Adrenal gland (tissue), 12 donors: ENCODE data around the gene PTGFR. TPM values are rescaled to one million over a fixed set of nuclear protein-coding genes. Genes with fewer than 3 reads are reported as not detected.

Source experiments
- DNase-seq, 7 donors: peaks; one replicate each; pipeline ENCODE4 v3.0.0-alpha.2; 2019 to 2020
- H3K27ac ChIP-seq, 5 donors: fragments of 200-600 bp; sonication (generic) in 4 of 5; 1 replicate in 3 of 5; 2 replicates in 2 of 5; pipeline versions ENCODE4 v1.5.1 to v1.8.0; 2016 to 2020; ENCODE audit warnings: mild to moderate bottlenecking in 1 of 5
- H3K27me3 ChIP-seq: fragments of 200-600 bp; 2 replicates; pipeline ENCODE4 v1.8.0; 2021
- H3K36me3 ChIP-seq, 2 donors: fragments of 200-600 bp; replicated peaks in 1 of 2; 1 replicate in 1 of 2; 2 replicates in 1 of 2; pipeline versions ENCODE4 v1.5.1 to v1.8.0; 2018 to 2022
- H3K4me1 ChIP-seq, 2 donors: fragments of 200-600 bp; replicated peaks in 1 of 2; 1 replicate in 1 of 2; 2 replicates in 1 of 2; pipeline versions ENCODE4 v1.5.1 to v1.8.0; 2018 to 2021
- H3K4me3 ChIP-seq, 4 donors: fragments of 200-600 bp; sonication (generic) in 3 of 4; one replicate each; pipeline ENCODE4 v1.5.1; 2016 to 2018
- H3K9me3 ChIP-seq, 3 donors: fragments of 200-600 bp; sonication (generic) in 1 of 3; replicated peaks in 1 of 3; 1 replicate in 2 of 3; 2 replicates in 1 of 3; pipeline versions ENCODE4 v1.5.1 to v1.8.0; 2016 to 2021
- POLR2A ChIP-seq, 2 donors: fragments of 450-650 bp; IDR thresholded peaks; one replicate each; pipeline ENCODE4 v1.6.1; 2017; ENCODE audit warnings: antibody characterized with exemption in 2 of 2, mild to moderate bottlenecking in 2 of 2, moderate library complexity in 1 of 2
- WGBS, 4 donors: extraction: QIAGEN DNeasy Blood & Tissue Kit in 2 of 4; methylation state at CpG; one replicate each; pipeline versions ENCODE4 v1.1.5 to v1.1.7; 2013 to 2017; 5-methylcytosine and 5-hydroxymethylcytosine counted together
- intact Hi-C, 2 donors: fragments of 100-400 bp; cut with DNase I; formaldehyde crosslinking; loops; one replicate each; pipeline versions ENCODE4 v1.14.1 to v1.15.0; 2022 to 2023
- polyA plus RNA-seq, 3 donors: library from polyadenylated mRNA; stranded (reverse); fragments of 200-250 nt in 2 of 3; fragments of 350-450 nt in 1 of 3; fragmentation: Illumina TruSeq in 1 of 3; extraction: RNeasy Lipid Tissue Mini Kit (QIAGEN cat#74804) in 1 of 3; gene quantifications; one replicate each; pipeline ENCODE4 v1.2.3, GENCODE V29; 2013 to 2014
- total RNA-seq, 9 donors: library from RNA; depleted of rRNA in 4 of 9; stranded (reverse); fragments of >200 nt in 4 of 9; fragments of 120-200 nt in 1 of 9; fragmentation: NEBNext Ultra II Directional in 1 of 9; extraction: Animal tissue kit (Norgen Biotek cat#: 25700) in 1 of 9; gene quantifications; one replicate each; pipeline versions ENCODE4 v1.1.0 to v1.2.4, GENCODE V29; 2013 to 2023
- TF ChIP-seq, protein P1 (sequence below), 6 experiments: fragments of 450-650 bp in 4 of 6; fragments of 200-600 bp in 2 of 6; sonication (generic) in 1 of 6; IDR thresholded peaks; 1 replicate in 5 of 6; 2 replicates in 1 of 6; pipeline versions ENCODE4 v1.5.1 to v1.8.0; 2016 to 2021; ENCODE audit warnings: antibody characterized with exemption in 6 of 6, mild to moderate bottlenecking in 2 of 6, moderate library complexity in 1 of 6
- donor health status: healthy with polysubstance abuse.
- donor health status: Bipolar disorder and iron deficiency.
- donor health status: DM: yes; HTN: yes; CAD: no.
- donor health status: DM: no; HTN: no; CAD: no.
- donor health status: DM: no; HTN: no; CAD: no.
- donor health status: DM: yes; HTN: yes; CAD: no.

PTGFR gene
- total and polyA plus RNA-seq, 12 donors, result 1.0 to 8.9 (median 4.6) TPM

DNA sequence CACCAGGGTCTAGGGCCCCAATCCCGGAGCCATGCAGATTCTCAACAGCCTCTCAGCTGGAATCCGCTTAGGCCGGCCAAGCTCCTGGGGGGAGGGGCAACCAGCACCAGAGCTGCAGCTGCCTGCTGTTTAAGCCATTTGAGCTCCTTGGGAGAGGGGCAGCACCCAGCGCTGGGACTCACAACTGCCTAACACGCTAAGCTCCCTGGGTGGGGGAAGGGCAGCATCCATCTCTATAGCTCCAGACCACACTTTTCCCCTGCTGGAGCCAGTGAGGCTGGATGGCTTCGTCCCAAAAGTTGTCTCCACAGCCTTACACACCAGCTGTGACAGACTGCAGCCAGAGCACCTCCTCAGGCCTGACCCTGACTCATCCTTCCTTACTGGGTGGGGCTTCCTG, 6.9 kb upstream of the PTGFR start:
- intact Hi-C loops, result no loop called here
- TF ChIP-seq, protein P1, sequence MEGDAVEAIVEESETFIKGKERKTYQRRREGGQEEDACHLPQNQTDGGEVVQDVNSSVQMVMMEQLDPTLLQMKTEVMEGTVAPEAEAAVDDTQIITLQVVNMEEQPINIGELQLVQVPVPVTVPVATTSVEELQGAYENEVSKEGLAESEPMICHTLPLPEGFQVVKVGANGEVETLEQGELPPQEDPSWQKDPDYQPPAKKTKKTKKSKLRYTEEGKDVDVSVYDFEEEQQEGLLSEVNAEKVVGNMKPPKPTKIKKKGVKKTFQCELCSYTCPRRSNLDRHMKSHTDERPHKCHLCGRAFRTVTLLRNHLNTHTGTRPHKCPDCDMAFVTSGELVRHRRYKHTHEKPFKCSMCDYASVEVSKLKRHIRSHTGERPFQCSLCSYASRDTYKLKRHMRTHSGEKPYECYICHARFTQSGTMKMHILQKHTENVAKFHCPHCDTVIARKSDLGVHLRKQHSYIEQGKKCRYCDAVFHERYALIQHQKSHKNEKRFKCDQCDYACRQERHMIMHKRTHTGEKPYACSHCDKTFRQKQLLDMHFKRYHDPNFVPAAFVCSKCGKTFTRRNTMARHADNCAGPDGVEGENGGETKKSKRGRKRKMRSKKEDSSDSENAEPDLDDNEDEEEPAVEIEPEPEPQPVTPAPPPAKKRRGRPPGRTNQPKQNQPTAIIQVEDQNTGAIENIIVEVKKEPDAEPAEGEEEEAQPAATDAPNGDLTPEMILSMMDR (IDR thresholded peaks at IDR 0.05), result no peak
- Histone ChIP-seq H3K27me3 (no peaks in the 10 kb centered on the region), H3K9me3 (no peaks in the 10 kb centered on the region), H3K4me1 (no peaks in the 10 kb centered on the region), H3K27ac (no peak overlapping the region), H3K4me3 (no peak overlapping the region), H3K36me3 (no peaks in the 10 kb centered on the region)
- DNase-seq, result no peak
- 38 to 62% (median 52%) methylated on average over 3 to 6 of the region's 6 CpGs for WGBS, 4 donors

DNA sequence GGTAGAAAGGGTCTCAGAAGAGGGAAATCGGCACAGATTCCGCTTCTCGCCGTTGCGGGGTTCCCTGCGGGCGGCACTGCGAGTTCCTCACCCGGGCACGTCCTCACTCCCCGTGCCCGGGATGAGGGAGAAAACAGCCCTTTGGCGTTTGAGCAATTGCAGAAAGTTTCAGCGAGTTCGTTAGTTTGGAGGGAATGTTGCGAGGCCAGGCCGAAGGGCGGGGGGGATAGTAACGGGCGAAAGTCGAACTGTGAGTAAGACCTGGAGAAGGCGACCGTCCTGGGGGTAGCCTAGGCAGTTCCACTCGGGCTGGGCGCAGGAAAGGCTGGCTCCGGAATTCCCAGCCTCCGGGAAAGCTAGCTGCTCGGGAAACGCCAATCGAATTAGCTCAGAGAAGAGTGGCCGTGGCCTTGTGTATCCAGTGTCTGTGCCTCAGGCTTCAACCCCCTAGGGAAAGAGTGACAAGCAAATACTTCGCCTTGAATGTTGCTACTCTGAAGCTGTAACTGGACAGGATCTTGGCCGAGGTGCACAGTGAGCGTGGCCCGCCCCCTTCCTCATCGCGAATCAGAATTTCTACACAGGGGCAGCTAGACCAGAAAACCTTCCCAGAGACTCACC, 787 bp downstream of the PTGFR start:
- peak overlapping the region in 3 of 5 donors; percentile 67 to 77 (median 68) for H3K27ac ChIP-seq
- WGBS, 4 donors, result 3 to 4% (median 3%) methylated on average over 19 to 37 of the region's 37 CpGs
- H3K27me3 ChIP-seq, result peaks cover 3% of the 10 kb centered on the region
- DNase-seq, result peak; percentile 28 to 79 (median 47)
- TF ChIP-seq POLR2A (IDR thresholded peaks at IDR 0.05), result peak in 1 of 2 donors; percentile 56
- TF ChIP-seq, protein P1 (IDR thresholded peaks at IDR 0.05), result no peak
- H3K36me3 ChIP-seq, result no peaks in the 10 kb centered on the region
- H3K4me3 ChIP-seq, result peak overlapping the region in 2 of 4 donors; percentile 55 to 63
- intact Hi-C loops, result no loop called here
- peaks cover 0 to 8% of the 10 kb centered on the region in 2 donors for H3K4me1 ChIP-seq
- H3K9me3 ChIP-seq, result no peaks in the 10 kb centered on the region

DNA sequence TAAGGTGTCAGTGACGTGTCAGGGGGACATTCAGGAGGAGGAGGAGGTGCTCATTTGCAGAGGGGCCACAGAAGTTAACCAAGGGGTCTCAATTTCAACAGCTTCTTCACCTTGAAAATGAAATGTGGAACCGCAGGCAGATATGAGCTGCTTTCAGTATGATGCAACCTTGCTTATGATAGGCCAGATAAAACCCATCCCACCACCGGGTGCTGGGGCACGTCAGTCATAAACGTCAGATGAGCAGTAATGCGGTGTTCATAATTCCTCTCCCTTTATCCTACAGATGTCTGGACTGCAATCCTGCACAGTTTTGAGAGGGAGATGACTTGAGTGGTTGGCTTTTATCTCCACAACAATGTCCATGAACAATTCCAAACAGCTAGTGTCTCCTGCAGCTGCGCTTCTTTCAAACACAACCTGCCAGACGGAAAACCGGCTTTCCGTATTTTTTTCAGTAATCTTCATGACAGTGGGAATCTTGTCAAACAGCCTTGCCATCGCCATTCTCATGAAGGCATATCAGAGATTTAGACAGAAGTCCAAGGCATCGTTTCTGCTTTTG, 1.7 kb downstream of the PTGFR start:
- no peak overlapping the region for H3K27ac ChIP-seq
- peak in 1 of 7 donors; percentile 23 for DNase-seq
- H3K36me3 ChIP-seq, result no peaks in the 10 kb centered on the region
- H3K4me1 ChIP-seq, result peaks cover 0 to 8% of the 10 kb centered on the region in 2 donors
- H3K9me3 ChIP-seq, result no peaks in the 10 kb centered on the region
- TF ChIP-seq POLR2A (IDR thresholded peaks at IDR 0.05), result no peak
- TF ChIP-seq, protein P1 (IDR thresholded peaks at IDR 0.05), result no peak
- intact Hi-C loops, result no loop called here
- WGBS, 4 donors, result 70 to 80% (median 75%) methylated on average over 12 of the region's 12 CpGs
- H3K27me3 ChIP-seq, result peaks cover 3% of the 10 kb centered on the region
- peak overlapping the region in 1 of 4 donors; percentile 63 for H3K4me3 ChIP-seq

GRCh38 chr1:78493451-78493850, 2.7 kb downstream of the PTGFR start:
- no peak for DNase-seq
- no peaks in the 10 kb centered on the region for H3K9me3 ChIP-seq
- intact Hi-C loops, result no loop called here
- no peaks in the 10 kb centered on the region for H3K36me3 ChIP-seq
- peaks cover 3% of the 10 kb centered on the region for H3K27me3 ChIP-seq
- no peak for TF ChIP-seq POLR2A (IDR thresholded peaks at IDR 0.05)
- TF ChIP-seq, protein P1 (IDR thresholded peaks at IDR 0.05), result no peak
- no peak overlapping the region for H3K27ac ChIP-seq
- 70 to 90% (median 84%) methylated on average over 1 of the region's 1 CpG for WGBS, 4 donors
- H3K4me1 ChIP-seq, result peaks cover 0 to 8% of the 10 kb centered on the region in 2 donors
- H3K4me3 ChIP-seq, result no peak overlapping the region
